Body of pancreas (tissue), 4 donors: ENCODE results near the gene ERMN. TPM values are rescaled to one million over a fixed set of nuclear protein-coding genes. Genes with fewer than 3 reads are reported as not detected.

Source experiments
- ATAC-seq: fragments of 150-250 bp; one replicate; pipeline ENCODE4 v1.9.1; 2016
- DNase-seq, 4 donors: peaks; one replicate each; pipeline ENCODE4 v3.0.0-alpha.2; 2019
- H3K27ac ChIP-seq, 4 donors: fragments of 200-600 bp; sonication (generic); 1 replicate in 3 of 4; 2 replicates in 1 of 4; pipeline versions ENCODE4 v1.5.1 to v1.6.1; 2016 to 2019; ENCODE audit warnings: mild to moderate bottlenecking in 1 of 4, mixed read lengths in 1 of 4, moderate library complexity in 1 of 4
- H3K27me3 ChIP-seq, 2 donors: fragments of 200-600 bp; sonication (generic); one replicate each; pipeline ENCODE4 v1.6.0; 2016; ENCODE audit warnings: mild to moderate bottlenecking in 1 of 2
- H3K36me3 ChIP-seq, 2 donors: fragments of 200-600 bp; sonication (generic); replicated peaks in 1 of 2; 2 replicates each; pipeline ENCODE4 v1.5.1; 2016; ENCODE audit warnings: low read depth in 2 of 2; ENCODE audit not compliant: insufficient read depth in 1 of 2
- H3K4me1 ChIP-seq: fragments of 200-600 bp; sonication (generic); one replicate; pipeline ENCODE4 v1.6.0; 2016
- H3K4me3 ChIP-seq, 2 donors: fragments of 200-600 bp; sonication (generic); 1 replicate in 1 of 2; 2 replicates in 1 of 2; pipeline ENCODE4 v1.5.1; 2016 to 2019
- H3K9me3 ChIP-seq, 3 donors: fragments of 200-600 bp; sonication (generic); 1 replicate in 2 of 3; 2 replicates in 1 of 3; pipeline ENCODE4 v1.5.1; 2016
- CTCF ChIP-seq, 7 experiments: fragments of 450-650 bp in 4 of 7; fragments of 200-600 bp in 3 of 7; sonication (generic) in 3 of 7; IDR thresholded peaks; one replicate each; pipeline ENCODE4 v1.5.1; 2016 to 2019; ENCODE audit warnings: antibody characterized with exemption in 7 of 7
- POLR2A ChIP-seq, 3 donors: fragments of 450-650 bp; IDR thresholded peaks; one replicate each; pipeline ENCODE4 v1.6.1; 2016; ENCODE audit warnings: antibody characterized with exemption in 3 of 3, mild to moderate bottlenecking in 2 of 3
- WGBS, 2 donors: methylation state at CpG; one replicate each; pipeline ENCODE4 v1.1.5; 2017; 5-methylcytosine and 5-hydroxymethylcytosine counted together
- intact Hi-C: fragments of 100-400 bp; cut with DNase I; formaldehyde crosslinking; loops from one replicate; pipeline ENCODE4 v1.15.1; 2023
- total RNA-seq, 2 donors: library from RNA; depleted of rRNA; stranded (reverse); fragments of >200 nt; gene quantifications; one replicate each; pipeline ENCODE4 v1.1.0, GENCODE V29; 2016

The ERMN gene
- total RNA-seq, 2 donors from 2014 or later: 0.26 TPM; not detected in 1

DNA sequence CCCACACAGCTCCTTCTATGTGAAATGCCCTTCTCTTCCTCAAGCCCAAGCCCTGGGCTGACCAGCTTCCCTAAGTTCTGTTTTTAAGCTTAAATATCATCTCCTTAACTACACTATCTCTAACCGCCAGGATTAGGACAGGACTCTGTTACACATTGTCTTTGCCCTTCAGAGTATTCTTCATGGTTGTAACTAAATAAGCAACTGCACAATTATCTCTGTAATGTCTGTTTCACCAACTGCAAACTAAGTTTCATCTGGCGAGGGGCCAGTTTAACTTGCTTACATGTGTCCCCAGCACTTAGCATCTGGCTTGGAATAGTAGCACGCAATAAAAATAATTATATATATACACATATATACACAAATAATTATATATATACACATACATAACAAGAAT, 1.1 kb upstream of the ERMN start:
- ATAC-seq (no peak), DNase-seq (no peak)
- no peaks in the 10 kb centered on the region for H3K9me3 ChIP-seq
- TF ChIP-seq CTCF (IDR thresholded peaks at IDR 0.05) (no peak), POLR2A (IDR thresholded peaks at IDR 0.05) (no peak)
- intact Hi-C loops: no loop called here
- H3K4me3 ChIP-seq: no peak overlapping the region
- WGBS, 2 donors: 67 to 76% methylated on average over 3 of the region's 3 CpGs
- H3K27me3 ChIP-seq: no peaks in the 10 kb centered on the region
- no peaks in the 10 kb centered on the region for H3K36me3 ChIP-seq
- H3K27ac ChIP-seq: no peak overlapping the region
- peaks cover 22% of the 10 kb centered on the region for H3K4me1 ChIP-seq

- WGBS, 2 donors: 64 to 68% methylated on average over 2 of the region's 2 CpGs
- H3K9me3 ChIP-seq: no peaks in the 10 kb centered on the region
These were observed 1.2 kb downstream of the ERMN start for GRCh38 chr2:157324331-157324843.

DNA sequence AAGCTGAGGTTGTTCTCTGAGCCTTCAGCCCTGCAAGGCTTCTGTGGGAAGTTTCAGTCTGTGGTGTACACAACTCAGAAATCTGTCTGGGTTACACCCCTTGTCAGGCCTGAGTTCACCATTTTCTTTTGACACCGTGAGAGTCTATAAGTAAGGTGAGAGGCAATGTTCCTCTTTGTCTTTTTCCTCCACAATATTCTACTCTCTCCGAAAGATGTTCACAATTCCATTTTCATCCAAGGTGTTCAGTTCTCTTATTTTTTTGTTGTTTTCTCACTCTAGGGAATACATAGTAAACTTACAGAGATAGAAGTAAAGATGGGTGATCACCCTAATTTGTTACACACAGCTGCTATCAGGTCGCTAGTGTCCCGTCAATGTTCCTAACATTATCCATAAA, 3.2 kb downstream of the ERMN start:
- Histone ChIP-seq H3K9me3 (no peaks in the 10 kb centered on the region), H3K27ac (no peak overlapping the region), H3K4me1 (no peaks in the 10 kb centered on the region), H3K27me3 (no peaks in the 10 kb centered on the region), H3K36me3 (no peaks in the 10 kb centered on the region), H3K4me3 (no peak overlapping the region)
- TF ChIP-seq CTCF (IDR thresholded peaks at IDR 0.05): no peak
- no peak for TF ChIP-seq POLR2A (IDR thresholded peaks at IDR 0.05)
- DNase-seq: no peak
- ATAC-seq: no peak
- WGBS, 2 donors: 62 to 72% methylated on average over 4 of the region's 4 CpGs
- intact Hi-C loops: no loop called here

More at GRCh38 chr2:157324331-157324843, 1.2 kb downstream of the ERMN start:
- H3K27me3 ChIP-seq: no peaks in the 10 kb centered on the region
- peaks cover 4% of the 10 kb centered on the region for H3K4me1 ChIP-seq
- TF ChIP-seq CTCF (IDR thresholded peaks at IDR 0.05): no peak
- TF ChIP-seq POLR2A (IDR thresholded peaks at IDR 0.05): no peak
- no peaks in the 10 kb centered on the region for H3K36me3 ChIP-seq
- no peak overlapping the region for H3K4me3 ChIP-seq
- intact Hi-C loops: no loop called here
- ATAC-seq (no peak), DNase-seq (no peak)
- no peak overlapping the region for H3K27ac ChIP-seq

DNA sequence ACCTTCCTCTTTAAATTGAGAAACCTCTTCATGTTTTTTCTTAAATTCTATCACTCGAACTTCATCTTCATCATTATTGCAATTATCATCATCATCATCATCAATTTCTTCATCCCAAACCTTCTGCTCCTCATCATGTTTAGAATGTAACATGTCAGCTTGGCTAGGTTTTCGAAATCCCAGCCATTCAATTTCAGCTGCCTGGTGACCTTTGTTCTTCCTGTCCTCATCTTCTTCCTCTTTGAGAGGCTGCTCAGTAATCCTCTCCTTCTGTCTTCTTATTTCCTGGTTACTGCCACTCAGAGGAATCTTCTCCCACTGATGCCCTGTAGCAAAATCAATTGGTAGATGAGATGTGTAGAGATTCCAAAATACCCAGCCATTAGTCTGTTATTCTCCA, 4.2 kb downstream of the ERMN start:
- ATAC-seq: no peak
- Histone ChIP-seq H3K4me3 (no peak overlapping the region), H3K27ac (no peak overlapping the region), H3K27me3 (no peaks in the 10 kb centered on the region), H3K4me1 (no peaks in the 10 kb centered on the region), H3K36me3 (no peaks in the 10 kb centered on the region), H3K9me3 (no peaks in the 10 kb centered on the region)
- TF ChIP-seq CTCF (IDR thresholded peaks at IDR 0.05) (no peak), POLR2A (IDR thresholded peaks at IDR 0.05) (no peak)
- intact Hi-C loops: no loop called here
- no peak for DNase-seq
- 47 to 54% methylated on average over 2 of the region's 2 CpGs for WGBS, 2 donors

- no peaks in the 10 kb centered on the region for H3K36me3 ChIP-seq
- ATAC-seq: no peak
- no peaks in the 10 kb centered on the region for H3K4me1 ChIP-seq
- no peak overlapping the region for H3K4me3 ChIP-seq
- H3K27ac ChIP-seq: no peak overlapping the region
- no peak for DNase-seq
- no peaks in the 10 kb centered on the region for H3K9me3 ChIP-seq
- TF ChIP-seq CTCF (IDR thresholded peaks at IDR 0.05) (no peak), POLR2A (IDR thresholded peaks at IDR 0.05) (no peak)
- intact Hi-C loops: no loop called here
- no peaks in the 10 kb centered on the region for H3K27me3 ChIP-seq
These were observed 5.2 kb downstream of the ERMN start for GRCh38 chr2:157320409-157320808.
